ENCODE results near the gene SLC35G6.

Gene SLC35G6

DNA sequence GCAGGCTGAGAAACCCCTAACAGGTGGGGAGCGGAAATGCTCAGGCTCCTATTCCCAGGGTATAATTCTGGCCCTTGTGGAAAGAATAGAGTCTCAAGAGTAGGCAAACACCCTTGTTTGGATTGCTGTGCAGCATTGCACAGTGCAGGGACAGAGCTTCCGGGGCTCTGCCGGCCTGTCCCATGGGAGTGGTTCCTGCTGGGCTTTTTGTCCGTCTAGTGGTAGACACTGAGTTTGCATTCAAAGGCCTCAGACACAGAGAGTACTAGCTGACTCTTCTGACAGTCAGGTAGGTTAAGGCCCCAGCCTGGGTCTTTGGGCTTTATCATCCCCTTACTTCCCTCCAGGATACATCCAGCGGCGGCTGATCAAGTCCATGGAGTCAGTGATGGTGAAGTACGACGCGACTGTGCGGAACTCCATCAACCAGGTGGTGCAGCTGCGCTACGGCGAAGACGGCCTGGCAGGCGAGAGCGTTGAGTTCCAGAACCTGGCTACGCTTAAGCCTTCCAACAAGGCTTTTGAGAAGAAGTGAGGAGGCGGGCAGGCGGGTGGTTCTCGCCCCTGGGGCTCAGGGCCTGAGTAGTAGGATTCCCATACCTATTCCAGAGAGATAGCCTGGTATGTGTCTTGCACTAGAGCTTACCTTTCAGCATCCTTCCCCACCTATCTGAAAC, 21.1 kb downstream of the SLC35G6 start:
- TF ChIP-seq, protein P1, sequence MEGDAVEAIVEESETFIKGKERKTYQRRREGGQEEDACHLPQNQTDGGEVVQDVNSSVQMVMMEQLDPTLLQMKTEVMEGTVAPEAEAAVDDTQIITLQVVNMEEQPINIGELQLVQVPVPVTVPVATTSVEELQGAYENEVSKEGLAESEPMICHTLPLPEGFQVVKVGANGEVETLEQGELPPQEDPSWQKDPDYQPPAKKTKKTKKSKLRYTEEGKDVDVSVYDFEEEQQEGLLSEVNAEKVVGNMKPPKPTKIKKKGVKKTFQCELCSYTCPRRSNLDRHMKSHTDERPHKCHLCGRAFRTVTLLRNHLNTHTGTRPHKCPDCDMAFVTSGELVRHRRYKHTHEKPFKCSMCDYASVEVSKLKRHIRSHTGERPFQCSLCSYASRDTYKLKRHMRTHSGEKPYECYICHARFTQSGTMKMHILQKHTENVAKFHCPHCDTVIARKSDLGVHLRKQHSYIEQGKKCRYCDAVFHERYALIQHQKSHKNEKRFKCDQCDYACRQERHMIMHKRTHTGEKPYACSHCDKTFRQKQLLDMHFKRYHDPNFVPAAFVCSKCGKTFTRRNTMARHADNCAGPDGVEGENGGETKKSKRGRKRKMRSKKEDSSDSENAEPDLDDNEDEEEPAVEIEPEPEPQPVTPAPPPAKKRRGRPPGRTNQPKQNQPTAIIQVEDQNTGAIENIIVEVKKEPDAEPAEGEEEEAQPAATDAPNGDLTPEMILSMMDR (IDR thresholded peaks at IDR 0.05; ENCODE audit: insufficient read depth, missing control alignments): no peak
- DNase-seq (ENCODE audit: insufficient read length, low spot score): no peak
- FAIRE-seq: no peak

DNA sequence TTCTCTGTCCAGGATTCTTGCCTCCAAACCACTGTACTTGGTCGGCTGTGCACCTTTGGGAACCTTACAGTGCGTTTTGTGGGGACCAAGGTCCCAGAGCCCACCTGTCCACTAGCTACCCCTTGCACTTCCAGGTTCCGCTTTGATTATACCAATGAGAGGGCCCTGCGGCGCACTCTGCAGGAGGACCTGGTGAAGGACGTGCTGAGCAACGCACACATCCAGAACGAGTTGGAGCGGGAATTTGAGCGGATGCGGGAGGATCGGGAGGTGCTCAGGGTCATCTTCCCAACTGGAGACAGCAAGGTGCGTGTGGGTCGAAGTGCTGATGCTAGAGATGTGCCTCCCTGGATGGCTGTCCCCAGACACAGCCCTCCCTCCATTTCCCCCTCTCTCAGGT, 21.7 kb downstream of the SLC35G6 start:
- FAIRE-seq: no peak
- no peak for DNase-seq (ENCODE audit: insufficient read length, low spot score)
- TF ChIP-seq, protein P1 (IDR thresholded peaks at IDR 0.05; ENCODE audit: insufficient read depth, missing control alignments): peak; percentile 19

- DNase-seq (ENCODE audit: insufficient read length, low spot score): no peak
- FAIRE-seq: no peak
- TF ChIP-seq, protein P1 (IDR thresholded peaks at IDR 0.05; ENCODE audit: insufficient read depth, missing control alignments): no peak
Observed at GRCh38 chr17:7503521-7503920, 22.3 kb downstream of the SLC35G6 start.

GRCh38 chr17:7508145-7508544, 26.9 kb downstream of the SLC35G6 start:
- no peak for FAIRE-seq

GRCh38 chr17:7508846-7509245, 27.6 kb downstream of the SLC35G6 start:
- FAIRE-seq (no peak), DNase-seq (ENCODE audit: insufficient read length, low spot score) (no peak)

More at GRCh38 chr17:7508145-7508544, 26.9 kb downstream of the SLC35G6 start:
- DNase-seq (ENCODE audit: insufficient read length, low spot score): no peak
- TF ChIP-seq, protein P1 (IDR thresholded peaks at IDR 0.05; ENCODE audit: insufficient read depth, missing control alignments): no peak

GRCh38 chr17:7509937-7510336, 28.7 kb downstream of the SLC35G6 start:
- TF ChIP-seq, protein P1 (IDR thresholded peaks at IDR 0.05; ENCODE audit: insufficient read depth, missing control alignments): no peak
- no peak for DNase-seq (ENCODE audit: insufficient read length, low spot score)
- no peak for FAIRE-seq

More at GRCh38 chr17:7508846-7509245, 27.6 kb downstream of the SLC35G6 start:
- TF ChIP-seq, protein P1 (IDR thresholded peaks at IDR 0.05; ENCODE audit: insufficient read depth, missing control alignments): no peak

GRCh38 chr17:7511108-7511507, 29.9 kb downstream of the SLC35G6 start:
- TF ChIP-seq, protein P1 (IDR thresholded peaks at IDR 0.05; ENCODE audit: insufficient read depth, missing control alignments): no peak
- FAIRE-seq (no peak), DNase-seq (ENCODE audit: insufficient read length, low spot score) (no peak)
